Adrenal gland (tissue), 12 donors: Measurements from ENCODE around the gene UGT2B7. TPM values are rescaled to one million over a fixed set of nuclear protein-coding genes. Genes with fewer than 3 reads are reported as not detected.
"Not testable (repeated sequence)": the region's sequence is repeated elsewhere in the genome, so short reads cannot be mapped to it uniquely, and the experiment has no call there.

Experiments used
- DNase-seq, 7 donors: peaks; one replicate each; pipeline ENCODE4 v3.0.0-alpha.2; 2019 to 2020
- H3K27ac ChIP-seq, 5 donors: fragments of 200-600 bp; sonication (generic) in 4 of 5; 1 replicate in 3 of 5; 2 replicates in 2 of 5; pipeline versions ENCODE4 v1.5.1 to v1.8.0; 2016 to 2020; ENCODE audit warnings: mild to moderate bottlenecking in 1 of 5
- H3K27me3 ChIP-seq: fragments of 200-600 bp; 2 replicates; pipeline ENCODE4 v1.8.0; 2021
- H3K36me3 ChIP-seq, 2 donors: fragments of 200-600 bp; replicated peaks in 1 of 2; 1 replicate in 1 of 2; 2 replicates in 1 of 2; pipeline versions ENCODE4 v1.5.1 to v1.8.0; 2018 to 2022
- H3K4me1 ChIP-seq, 2 donors: fragments of 200-600 bp; replicated peaks in 1 of 2; 1 replicate in 1 of 2; 2 replicates in 1 of 2; pipeline versions ENCODE4 v1.5.1 to v1.8.0; 2018 to 2021
- H3K4me3 ChIP-seq, 4 donors: fragments of 200-600 bp; sonication (generic) in 3 of 4; one replicate each; pipeline ENCODE4 v1.5.1; 2016 to 2018
- H3K9me3 ChIP-seq, 3 donors: fragments of 200-600 bp; sonication (generic) in 1 of 3; replicated peaks in 1 of 3; 1 replicate in 2 of 3; 2 replicates in 1 of 3; pipeline versions ENCODE4 v1.5.1 to v1.8.0; 2016 to 2021
- POLR2A ChIP-seq, 2 donors: fragments of 450-650 bp; IDR thresholded peaks; one replicate each; pipeline ENCODE4 v1.6.1; 2017; ENCODE audit warnings: antibody characterized with exemption in 2 of 2, mild to moderate bottlenecking in 2 of 2, moderate library complexity in 1 of 2
- WGBS, 4 donors: extraction: QIAGEN DNeasy Blood & Tissue Kit in 2 of 4; methylation state at CpG; one replicate each; pipeline versions ENCODE4 v1.1.5 to v1.1.7; 2013 to 2017; 5-methylcytosine and 5-hydroxymethylcytosine counted together
- intact Hi-C, 2 donors: fragments of 100-400 bp; cut with DNase I; formaldehyde crosslinking; loops; one replicate each; pipeline versions ENCODE4 v1.14.1 to v1.15.0; 2022 to 2023
- polyA plus RNA-seq, 3 donors: library from polyadenylated mRNA; stranded (reverse); fragments of 200-250 nt in 2 of 3; fragments of 350-450 nt in 1 of 3; fragmentation: Illumina TruSeq in 1 of 3; extraction: RNeasy Lipid Tissue Mini Kit (QIAGEN cat#74804) in 1 of 3; gene quantifications; one replicate each; pipeline ENCODE4 v1.2.3, GENCODE V29; 2013 to 2014
- total RNA-seq, 9 donors: library from RNA; depleted of rRNA in 4 of 9; stranded (reverse); fragments of >200 nt in 4 of 9; fragments of 120-200 nt in 1 of 9; fragmentation: NEBNext Ultra II Directional in 1 of 9; extraction: Animal tissue kit (Norgen Biotek cat#: 25700) in 1 of 9; gene quantifications; one replicate each; pipeline versions ENCODE4 v1.1.0 to v1.2.4, GENCODE V29; 2013 to 2023
- TF ChIP-seq, protein P1 (sequence below), 6 experiments: fragments of 450-650 bp in 4 of 6; fragments of 200-600 bp in 2 of 6; sonication (generic) in 1 of 6; IDR thresholded peaks; 1 replicate in 5 of 6; 2 replicates in 1 of 6; pipeline versions ENCODE4 v1.5.1 to v1.8.0; 2016 to 2021; ENCODE audit warnings: antibody characterized with exemption in 6 of 6, mild to moderate bottlenecking in 2 of 6, moderate library complexity in 1 of 6
- donor health status: healthy with polysubstance abuse.
- donor health status: Bipolar disorder and iron deficiency.
- donor health status: DM: yes; HTN: yes; CAD: no.
- donor health status: DM: no; HTN: no; CAD: no.
- donor health status: DM: no; HTN: no; CAD: no.
- donor health status: DM: yes; HTN: yes; CAD: no.

The UGT2B7 gene
- total and polyA plus RNA-seq, 12 donors, result 0.07 to 0.23 TPM; not detected in 10

DNA sequence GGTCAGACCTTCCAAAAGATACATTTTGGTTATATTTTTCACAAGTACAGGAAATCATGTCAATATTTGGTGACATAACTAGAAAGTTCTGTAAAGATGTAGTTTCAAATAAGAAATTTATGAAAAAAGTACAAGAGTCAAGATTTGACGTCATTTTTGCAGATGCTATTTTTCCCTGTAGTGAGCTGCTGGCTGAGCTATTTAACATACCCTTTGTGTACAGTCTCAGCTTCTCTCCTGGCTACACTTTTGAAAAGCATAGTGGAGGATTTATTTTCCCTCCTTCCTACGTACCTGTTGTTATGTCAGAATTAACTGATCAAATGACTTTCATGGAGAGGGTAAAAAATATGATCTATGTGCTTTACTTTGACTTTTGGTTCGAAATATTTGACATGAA lies 536 bp downstream of the UGT2B7 start:
- intact Hi-C loops, result no loop called here
- H3K4me3 ChIP-seq, result no peak overlapping the region
- no peaks in the 10 kb centered on the region for H3K27me3 ChIP-seq
- no peak for DNase-seq
- no peaks in the 10 kb centered on the region for H3K36me3 ChIP-seq
- WGBS, 4 donors, result 59 to 71% (median 64%) methylated on average over 3 of the region's 3 CpGs
- no peak for TF ChIP-seq POLR2A (IDR thresholded peaks at IDR 0.05)
- TF ChIP-seq, protein P1, sequence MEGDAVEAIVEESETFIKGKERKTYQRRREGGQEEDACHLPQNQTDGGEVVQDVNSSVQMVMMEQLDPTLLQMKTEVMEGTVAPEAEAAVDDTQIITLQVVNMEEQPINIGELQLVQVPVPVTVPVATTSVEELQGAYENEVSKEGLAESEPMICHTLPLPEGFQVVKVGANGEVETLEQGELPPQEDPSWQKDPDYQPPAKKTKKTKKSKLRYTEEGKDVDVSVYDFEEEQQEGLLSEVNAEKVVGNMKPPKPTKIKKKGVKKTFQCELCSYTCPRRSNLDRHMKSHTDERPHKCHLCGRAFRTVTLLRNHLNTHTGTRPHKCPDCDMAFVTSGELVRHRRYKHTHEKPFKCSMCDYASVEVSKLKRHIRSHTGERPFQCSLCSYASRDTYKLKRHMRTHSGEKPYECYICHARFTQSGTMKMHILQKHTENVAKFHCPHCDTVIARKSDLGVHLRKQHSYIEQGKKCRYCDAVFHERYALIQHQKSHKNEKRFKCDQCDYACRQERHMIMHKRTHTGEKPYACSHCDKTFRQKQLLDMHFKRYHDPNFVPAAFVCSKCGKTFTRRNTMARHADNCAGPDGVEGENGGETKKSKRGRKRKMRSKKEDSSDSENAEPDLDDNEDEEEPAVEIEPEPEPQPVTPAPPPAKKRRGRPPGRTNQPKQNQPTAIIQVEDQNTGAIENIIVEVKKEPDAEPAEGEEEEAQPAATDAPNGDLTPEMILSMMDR (IDR thresholded peaks at IDR 0.05), result no peak
- H3K4me1 ChIP-seq, result no peaks in the 10 kb centered on the region
- no peaks in the 10 kb centered on the region for H3K9me3 ChIP-seq
- no peak overlapping the region for H3K27ac ChIP-seq

DNA sequence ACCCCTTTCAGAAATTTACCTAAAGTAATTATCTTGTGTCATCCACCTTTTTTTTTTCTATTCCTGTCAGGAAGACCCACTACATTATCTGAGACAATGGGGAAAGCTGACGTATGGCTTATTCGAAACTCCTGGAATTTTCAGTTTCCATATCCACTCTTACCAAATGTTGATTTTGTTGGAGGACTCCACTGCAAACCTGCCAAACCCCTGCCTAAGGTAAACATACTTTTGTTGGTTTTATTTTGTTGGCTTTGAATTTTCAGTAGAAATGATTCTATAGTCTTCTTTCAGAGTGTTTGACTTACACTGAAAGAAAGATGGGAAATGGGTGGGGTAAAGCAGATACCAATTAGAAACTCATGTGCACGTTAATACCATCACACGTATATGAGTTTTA lies 2.2 kb downstream of the UGT2B7 start:
- no peaks in the 10 kb centered on the region for H3K9me3 ChIP-seq
- no peaks in the 10 kb centered on the region for H3K27me3 ChIP-seq
- intact Hi-C loops, result no loop called here
- no peaks in the 10 kb centered on the region for H3K4me1 ChIP-seq
- H3K4me3 ChIP-seq, result no peak overlapping the region
- WGBS, 4 donors, result 72 to 77% (median 75%) methylated on average over 4 of the region's 4 CpGs
- no peak for DNase-seq
- no peaks in the 10 kb centered on the region for H3K36me3 ChIP-seq
- TF ChIP-seq, protein P1 (IDR thresholded peaks at IDR 0.05), result no peak
- no peak for TF ChIP-seq POLR2A (IDR thresholded peaks at IDR 0.05)
- no peak overlapping the region for H3K27ac ChIP-seq

DNA sequence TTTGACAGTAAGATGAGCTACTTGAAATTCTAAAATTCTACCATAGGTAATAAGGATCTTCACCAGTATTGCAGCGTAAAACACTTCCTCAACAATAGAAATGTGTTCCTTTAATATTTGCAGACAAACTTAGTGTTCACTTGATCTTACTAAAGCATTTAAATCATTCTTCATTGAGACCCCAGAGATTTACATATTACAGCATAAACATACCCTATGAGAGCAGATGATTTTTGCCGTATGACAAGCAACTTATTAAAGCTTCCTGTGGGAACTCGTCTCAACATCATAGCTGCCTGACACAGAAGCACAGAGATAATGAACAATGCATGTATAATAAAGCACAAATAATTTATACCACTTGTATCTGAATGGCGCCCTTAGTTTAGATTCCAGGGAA lies 3.6 kb downstream of the UGT2B7 start:
- H3K27ac ChIP-seq, result no peak overlapping the region
- no peaks in the 10 kb centered on the region for H3K9me3 ChIP-seq
- H3K4me1 ChIP-seq, result no peaks in the 10 kb centered on the region
- DNase-seq, result no peak
- intact Hi-C loops, result no loop called here
- WGBS, 4 donors, result 65 to 68% (median 66%) methylated on average over 4 of the region's 4 CpGs
- H3K27me3 ChIP-seq, result no peaks in the 10 kb centered on the region
- TF ChIP-seq, protein P1 (IDR thresholded peaks at IDR 0.05), result no peak
- no peak for TF ChIP-seq POLR2A (IDR thresholded peaks at IDR 0.05)
- H3K36me3 ChIP-seq, result no peaks in the 10 kb centered on the region
- H3K4me3 ChIP-seq, result no peak overlapping the region

DNA sequence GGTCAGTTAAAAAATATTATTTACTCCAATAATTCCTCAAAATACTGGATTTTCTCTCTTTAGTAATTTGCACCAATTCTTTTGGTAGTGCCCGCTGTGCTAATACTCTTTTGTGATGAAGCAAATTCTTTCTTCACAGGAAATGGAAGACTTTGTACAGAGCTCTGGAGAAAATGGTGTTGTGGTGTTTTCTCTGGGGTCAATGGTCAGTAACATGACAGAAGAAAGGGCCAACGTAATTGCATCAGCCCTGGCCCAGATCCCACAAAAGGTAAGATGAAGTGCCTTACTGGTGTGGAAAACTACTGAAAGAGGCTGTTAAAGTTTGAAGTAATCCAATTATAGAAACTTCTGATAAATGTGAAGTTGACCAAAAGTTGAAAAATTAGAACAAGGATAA lies 6.4 kb downstream of the UGT2B7 start:
- H3K4me3 ChIP-seq, H3K27ac ChIP-seq, H3K27me3 ChIP-seq, DNase-seq, H3K4me1 ChIP-seq, H3K36me3 ChIP-seq, intact Hi-C loops, H3K9me3 ChIP-seq: not testable (repeated sequence)
- 61 to 87% (median 75%) methylated on average over 2 of the region's 2 CpGs for WGBS, 4 donors

DNA sequence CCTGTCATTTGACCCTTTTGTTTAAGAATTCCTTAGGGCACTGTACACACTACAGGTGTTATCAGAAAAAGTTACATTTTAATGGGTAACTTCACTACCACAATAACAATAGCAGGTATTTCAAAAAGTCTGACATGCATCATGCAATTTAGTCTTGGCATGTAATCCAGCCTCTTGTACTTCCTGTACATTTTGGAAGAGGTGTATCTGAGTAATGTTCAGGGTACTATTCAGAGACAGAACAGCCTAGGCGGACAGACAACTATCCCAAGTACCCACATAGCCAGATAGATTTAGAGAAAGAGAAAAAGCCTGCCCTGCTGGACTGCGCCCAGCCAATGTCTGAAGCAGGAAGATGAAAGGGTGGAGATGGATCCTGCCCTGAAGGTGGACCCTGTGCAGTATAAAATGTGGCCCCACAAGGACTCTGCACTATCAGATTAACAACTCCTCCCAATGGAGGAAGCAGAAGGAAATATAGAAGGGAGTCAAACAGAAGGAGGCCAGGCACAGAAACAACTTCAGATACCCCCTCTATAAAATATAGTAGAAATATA lies 8.5 kb downstream of the UGT2B7 start:
- H3K36me3 ChIP-seq, result no peaks in the 10 kb centered on the region
- DNase-seq, result no peak
- WGBS, 4 donors, result 71 to 84% (median 76%) methylated on average over 2 of the region's 2 CpGs
- no peaks in the 10 kb centered on the region for H3K9me3 ChIP-seq
- intact Hi-C loops, result no loop called here
- no peaks in the 10 kb centered on the region for H3K27me3 ChIP-seq
- TF ChIP-seq, protein P1 (IDR thresholded peaks at IDR 0.05), result no peak
- no peak for TF ChIP-seq POLR2A (IDR thresholded peaks at IDR 0.05)
- H3K4me1 ChIP-seq, result no peaks in the 10 kb centered on the region
- no peak overlapping the region for H3K27ac ChIP-seq
- no peak overlapping the region for H3K4me3 ChIP-seq

DNA sequence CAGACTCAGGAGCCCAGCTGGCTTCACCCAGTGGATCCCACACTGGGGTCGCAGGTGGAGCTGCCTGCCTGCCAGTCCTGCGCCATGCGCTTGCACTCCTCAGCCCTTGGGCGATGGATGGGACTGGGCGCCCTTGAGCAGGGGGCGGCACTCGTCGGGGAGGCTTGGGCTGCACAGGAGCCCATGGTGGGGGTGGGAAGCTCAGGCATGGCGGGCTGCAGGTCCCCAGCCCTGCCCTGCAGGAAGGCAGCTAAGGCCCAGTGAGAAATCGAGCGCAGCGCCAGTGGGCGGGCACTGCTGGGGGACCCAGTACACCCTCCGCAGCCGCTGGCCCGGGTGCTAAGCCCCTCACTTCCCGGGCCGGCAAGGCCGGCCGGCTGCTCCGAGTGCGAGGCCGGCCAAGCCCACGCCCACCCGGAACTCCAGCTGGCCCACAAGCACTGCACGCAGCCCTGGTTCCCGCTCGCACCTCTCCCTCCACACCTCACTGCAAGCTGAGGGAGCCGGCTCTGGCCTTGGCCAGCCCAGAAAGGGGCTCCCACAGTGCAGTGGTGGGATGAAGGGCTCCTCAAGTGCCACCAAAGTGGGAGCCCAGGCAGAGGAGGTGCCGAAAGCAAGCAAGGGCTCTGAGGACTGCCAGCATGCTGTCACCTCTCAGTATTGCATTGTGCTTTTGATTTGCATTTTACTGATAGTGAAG lies 19.0 kb downstream of the UGT2B7 start:
- H3K4me1 ChIP-seq, H3K9me3 ChIP-seq, H3K27ac ChIP-seq, H3K36me3 ChIP-seq, H3K27me3 ChIP-seq, DNase-seq, intact Hi-C loops, H3K4me3 ChIP-seq: not testable (repeated sequence)
- 87 to 96% (median 92%) methylated on average over 10 to 30 of the region's 30 CpGs for WGBS, 4 donors
